HG03432 (cell line): ENCODE measurements around the gene TUT1.
A peak's percentile ranks its signal among the peaks of the same experiment; 100 is the strongest.
"Not testable (repeated sequence)": the region's sequence is repeated elsewhere in the genome, so short reads cannot be mapped to it uniquely, and the experiment has no call there.

Experiments
- ATAC-seq: cut with Tn5 transposase; IDR thresholded peaks from one replicate; pipeline ENCODE4 v1.9.1; 2021; ENCODE audit warnings: mild to moderate bottlenecking, moderate library complexity; ENCODE audit not compliant: unreplicated experiment

The TUT1 gene

DNA sequence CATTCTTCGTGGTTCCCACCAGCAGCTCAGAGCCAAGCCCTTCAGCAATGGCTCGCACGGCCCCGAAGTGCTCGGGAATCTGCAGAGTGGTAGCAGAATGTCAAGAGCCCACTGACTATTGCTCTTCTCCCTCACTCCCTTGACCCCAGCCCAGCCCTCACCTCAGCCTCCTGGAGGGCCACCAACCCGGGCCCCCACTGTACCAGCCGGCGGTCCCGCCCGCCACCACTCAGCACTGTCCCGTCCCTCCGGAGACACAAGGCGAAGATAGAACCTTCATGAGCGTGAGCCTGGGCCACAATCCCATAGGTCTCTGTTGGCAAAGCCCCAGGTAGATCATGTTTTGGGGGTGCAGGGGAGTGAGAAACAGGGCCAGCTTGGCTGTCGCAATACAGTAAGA lies 14.6 kb upstream of the TUT1 start:
- ATAC-seq: no peak

- no peak for ATAC-seq
Measured at GRCh38 chr11:62605467-62605866, 14.1 kb upstream of the TUT1 start.

- ATAC-seq: no peak
Measured at GRCh38 chr11:62604460-62605120, 13.3 kb upstream of the TUT1 start.

DNA sequence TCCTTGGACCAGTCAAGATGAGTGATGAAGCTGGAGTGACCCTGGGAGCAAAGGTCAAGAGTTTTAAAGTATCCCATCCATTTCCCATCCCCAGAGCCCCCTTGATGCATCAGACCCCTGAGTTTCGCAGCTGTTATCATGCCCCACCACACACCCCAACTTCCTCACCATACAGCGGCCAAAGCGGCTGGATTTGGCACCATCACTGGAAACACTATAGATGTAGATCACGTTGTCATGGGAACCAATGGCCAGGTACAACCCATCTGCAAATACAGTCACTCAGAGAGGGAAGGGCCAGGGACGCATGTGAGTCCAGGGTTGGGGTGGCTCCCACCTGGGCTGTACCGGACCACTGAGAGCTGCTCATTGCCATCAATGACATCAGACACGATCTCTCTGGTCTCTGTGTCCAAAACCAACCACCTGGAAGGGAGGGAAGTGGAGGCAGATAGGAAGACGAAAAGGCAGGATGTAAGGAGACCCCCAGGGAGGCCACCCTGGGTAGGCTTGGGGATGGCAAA lies 12.5 kb upstream of the TUT1 start:
- no peak for ATAC-seq

- ATAC-seq: no peak
Measured at GRCh38 chr11:62603072-62603408, 11.7 kb upstream of the TUT1 start.

DNA sequence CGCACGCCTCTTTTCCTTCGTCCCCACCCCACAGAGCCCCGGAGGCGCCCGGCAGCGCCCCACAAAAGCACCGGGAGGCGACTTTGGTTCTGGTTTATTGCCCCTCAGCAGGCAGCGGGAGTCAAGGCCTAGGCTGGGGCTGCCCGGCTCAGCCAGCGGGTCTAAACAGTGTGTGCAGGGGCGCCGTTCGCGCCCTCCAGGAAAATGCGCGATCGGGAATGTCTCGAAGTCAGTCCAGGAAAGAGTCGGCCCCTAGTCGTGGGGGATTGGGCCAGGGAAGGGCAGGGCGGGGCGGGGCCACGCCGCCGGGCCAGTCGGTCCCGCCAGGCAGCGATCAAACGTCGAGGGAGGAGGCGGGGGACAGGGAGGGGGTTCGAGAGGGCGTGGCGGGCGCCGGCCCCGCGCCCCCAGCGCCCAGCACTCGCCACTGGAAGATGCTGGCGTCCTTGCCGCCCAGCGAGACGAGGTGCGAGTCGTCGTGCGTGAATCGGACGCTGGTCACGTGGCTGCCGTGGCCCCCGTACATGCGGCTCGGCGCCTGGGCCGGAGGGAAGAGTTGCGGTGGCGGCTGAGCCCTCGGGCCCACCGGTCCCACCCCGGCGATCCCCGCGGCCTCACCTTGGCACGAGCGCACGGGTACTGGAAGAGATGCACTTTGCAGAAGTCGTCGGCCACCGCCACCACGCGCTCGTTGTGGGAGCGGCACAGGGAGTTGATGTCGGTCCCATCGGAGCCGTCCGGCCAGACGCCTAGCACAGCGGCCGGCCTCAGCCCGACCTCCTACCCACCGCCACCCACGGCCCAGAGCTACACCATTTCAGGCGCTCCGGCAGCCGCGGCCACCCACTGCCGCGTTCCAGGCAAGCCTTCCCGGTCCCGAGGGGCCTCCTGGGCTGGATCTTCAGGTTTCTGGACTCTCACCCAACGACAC lies 11.1 kb upstream of the TUT1 start:
- ATAC-seq: no peak

DNA sequence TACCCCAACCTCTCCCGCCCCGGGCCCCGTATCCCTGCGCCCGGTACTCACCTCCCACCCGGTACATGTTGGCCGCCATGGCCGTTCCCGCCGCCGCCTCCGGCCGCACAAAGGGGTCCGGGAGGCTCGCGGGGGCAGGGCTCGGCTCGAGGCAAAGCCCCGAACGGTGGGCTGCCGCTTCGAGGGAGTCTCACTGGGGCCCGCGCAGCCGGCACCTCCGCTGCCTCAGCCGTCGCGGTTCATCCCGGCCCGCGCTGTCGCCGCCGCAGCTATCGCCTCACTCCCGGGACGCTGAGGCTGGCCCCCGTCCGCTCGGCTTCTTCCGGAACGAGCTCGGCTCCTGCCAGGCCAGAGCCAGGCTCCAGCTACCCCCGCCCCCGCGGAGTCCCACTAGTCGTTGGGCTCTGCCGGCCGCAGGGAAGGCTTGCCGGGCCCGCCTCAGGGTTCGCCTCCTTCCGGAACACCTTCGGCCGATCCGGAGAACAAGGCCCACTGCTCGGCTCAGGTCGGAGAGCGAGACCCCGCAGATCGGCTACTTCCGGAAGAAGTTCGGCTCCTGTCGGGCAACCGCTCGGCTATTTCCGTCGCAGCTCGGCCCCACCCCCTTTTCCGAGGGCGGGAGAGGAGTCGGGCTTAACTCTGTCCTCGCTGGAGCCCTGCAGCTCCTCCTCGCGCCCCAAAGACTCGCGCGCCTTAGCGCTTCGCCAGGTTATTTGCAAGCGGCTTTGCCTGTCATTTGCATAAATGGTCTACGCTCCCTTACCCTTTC lies 10.2 kb upstream of the TUT1 start, which contains the start of gene MTA2:
TSS of gene MTA2 (minus strand) at position 494 of the 769 bp plus-strand sequence. CDS start at position 79, 415 bp downstream.
- ATAC-seq: peak; percentile 80

DNA sequence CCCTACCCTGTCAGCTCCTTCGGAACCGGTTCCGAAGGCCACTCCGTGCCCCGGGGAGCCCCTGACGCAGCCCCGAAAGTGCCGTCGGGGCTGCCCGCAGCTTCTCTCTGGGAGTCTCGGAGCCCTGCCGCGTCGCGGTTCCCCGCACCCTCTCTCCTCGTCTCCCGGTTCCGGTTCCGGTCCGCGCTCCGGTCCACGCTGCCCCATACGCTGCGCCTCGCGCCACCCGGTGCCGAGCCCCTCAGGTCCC lies 9.7 kb upstream of the TUT1 start:
- ATAC-seq: no peak

GRCh38 chr11:62600367-62601121 lies 9.2 kb upstream of the TUT1 start:
- no peak for ATAC-seq

DNA sequence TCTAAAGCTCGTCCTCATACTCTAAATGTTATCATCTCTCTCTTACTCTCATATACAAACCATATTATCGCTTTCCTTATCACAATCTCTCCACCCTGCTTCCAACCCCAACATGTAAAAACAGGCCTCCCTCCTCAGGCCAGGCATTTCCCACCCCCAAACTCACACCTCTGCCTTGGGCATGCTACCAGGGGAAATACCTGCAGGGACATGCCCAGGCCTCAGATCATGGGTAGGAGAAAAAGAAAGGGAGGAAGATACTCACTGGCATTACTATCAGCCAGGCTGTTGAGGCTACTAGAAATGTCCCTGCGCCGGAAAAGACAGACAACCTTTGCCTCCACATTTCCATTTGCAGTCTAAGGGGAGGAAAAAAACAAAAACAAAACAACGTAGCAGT lies 8.6 kb upstream of the TUT1 start:
- no peak for ATAC-seq

- peak; percentile 54 for ATAC-seq
Measured at GRCh38 chr11:62599069-62599696, 7.9 kb upstream of the TUT1 start.

GRCh38 chr11:62595124-62595523 lies 3.8 kb upstream of the TUT1 start:
- no peak for ATAC-seq

DNA sequence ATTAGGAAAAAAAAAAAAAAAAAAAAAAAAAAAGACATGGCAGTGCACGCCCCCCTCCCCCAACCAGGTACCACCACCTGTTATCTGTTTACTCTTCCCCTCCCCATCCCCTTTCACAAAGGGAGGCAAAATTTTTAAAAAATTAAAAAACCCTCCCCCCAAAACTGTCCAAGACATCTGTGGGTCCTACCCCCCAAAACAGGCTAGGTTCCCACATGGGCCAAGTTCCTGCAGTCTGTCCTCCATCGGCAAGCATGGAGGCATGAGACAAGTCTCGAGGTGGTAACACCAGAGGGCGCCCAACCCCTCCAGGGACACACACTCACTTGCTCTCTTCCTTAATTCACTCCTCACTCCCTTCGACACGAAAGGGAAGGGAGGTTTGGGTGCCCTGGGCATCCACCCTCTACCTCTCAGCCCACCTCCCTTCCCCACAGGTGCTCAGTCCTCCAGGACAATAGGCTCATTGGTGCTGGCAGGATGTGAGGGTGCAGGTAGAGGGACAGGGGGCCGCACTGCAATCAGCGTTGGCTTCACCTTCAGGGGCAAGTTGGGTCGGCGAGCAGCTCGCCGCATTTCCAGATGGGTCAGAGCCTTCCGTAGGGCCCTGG lies 2.2 kb upstream of the TUT1 start:
- ATAC-seq: no peak

DNA sequence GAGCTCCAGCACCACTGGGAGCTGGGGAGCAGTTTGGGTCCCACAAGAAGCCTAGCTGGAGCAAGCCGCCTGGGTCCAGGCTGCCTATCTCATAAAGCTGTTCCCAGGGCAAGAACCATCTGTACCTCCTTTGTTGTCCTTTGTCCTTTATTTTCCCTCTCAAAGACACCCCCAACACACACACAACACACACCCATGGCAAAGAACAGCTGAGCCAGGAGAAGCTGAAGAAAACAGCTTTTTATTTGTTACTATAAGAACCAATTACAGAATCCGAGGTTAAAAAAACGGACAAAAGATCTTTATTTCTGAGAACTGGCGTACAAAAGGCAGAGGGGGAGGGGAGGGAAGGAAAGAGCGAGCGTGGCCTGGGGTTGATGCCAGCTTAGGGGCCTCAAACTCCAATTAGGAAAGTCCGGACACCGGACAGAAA lies 1.7 kb upstream of the TUT1 start:
- no peak for ATAC-seq

GRCh38 chr11:62592146-62592815 lies 958 bp upstream of the TUT1 start:
- ATAC-seq: no peak

DNA sequence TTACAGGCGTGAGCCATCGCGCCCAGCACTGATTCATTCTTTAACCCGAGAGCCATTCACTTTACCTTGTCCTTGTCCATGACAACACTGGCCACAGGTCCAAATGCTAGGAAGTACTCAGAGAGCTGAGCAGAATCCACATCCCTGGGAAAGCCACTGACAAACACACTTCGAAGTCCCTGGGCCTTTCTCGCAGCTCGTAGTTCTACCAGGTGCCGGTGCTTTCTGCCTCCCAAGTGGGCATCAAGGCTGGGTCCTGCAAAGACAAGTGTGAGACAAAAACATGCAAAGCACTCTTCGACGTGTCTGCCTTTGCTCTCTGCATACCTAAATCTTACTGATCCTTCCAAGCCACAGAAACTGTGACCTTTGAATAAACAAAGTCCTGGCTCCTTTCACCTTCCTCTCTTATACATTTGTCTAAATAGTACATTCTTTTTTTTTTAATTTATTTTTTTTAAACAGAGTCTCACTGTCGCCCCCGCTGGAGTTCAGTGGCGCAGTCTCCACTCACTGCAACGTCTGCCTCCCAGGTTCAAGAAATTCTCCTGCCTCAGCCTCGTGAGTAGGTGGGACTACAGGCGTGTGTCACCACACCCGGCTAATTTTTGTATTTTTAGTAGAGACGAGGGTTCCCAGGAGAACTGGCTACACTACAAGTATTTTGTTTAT lies 2.2 kb downstream of the TUT1 start:
- ATAC-seq: no peak

DNA sequence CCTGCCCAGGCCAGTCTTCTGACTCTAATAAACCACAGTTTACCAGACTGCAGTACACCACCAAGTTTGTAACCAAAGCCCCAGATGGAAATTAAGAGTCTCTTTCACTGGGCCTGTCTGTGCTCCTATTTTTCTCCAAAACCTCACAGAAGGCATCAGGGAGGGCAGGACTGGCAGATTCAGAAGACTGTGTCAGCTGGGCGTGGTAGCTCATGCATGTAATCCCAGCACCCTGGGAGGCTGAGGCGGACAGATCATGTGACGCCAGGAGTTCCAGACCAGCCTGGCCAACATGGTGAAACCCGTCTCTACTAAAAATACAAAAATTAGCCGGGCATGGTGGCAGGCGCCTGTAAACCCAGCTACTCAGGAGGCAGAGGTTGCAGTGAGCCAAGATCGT lies 6.0 kb downstream of the TUT1 start:
- ATAC-seq: not testable (repeated sequence)

DNA sequence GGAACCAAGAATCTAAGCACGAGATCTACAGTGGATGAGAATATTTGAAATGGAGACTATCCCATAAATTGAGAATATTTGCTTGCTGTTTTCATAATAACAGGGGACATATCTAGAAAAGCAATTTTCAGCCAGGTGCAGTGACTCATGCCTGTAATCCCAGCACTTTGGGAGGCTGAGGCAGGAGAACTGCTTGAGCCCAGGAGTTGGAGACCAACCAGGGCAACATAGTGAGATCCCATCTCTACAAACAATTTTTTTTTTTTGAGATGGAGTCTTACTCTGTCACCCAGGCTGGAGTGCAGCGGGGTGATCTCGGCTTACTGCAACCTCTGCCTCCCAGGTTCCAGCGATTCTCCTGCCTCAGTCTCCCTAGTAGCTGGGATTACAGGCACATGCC lies 9.6 kb downstream of the TUT1 start:
- not testable (repeated sequence) for ATAC-seq
